GM04503 (cell line): ENCODE data around the gene SLC35E2B.
"Not testable (repeated sequence)": the region's sequence is repeated elsewhere in the genome, so short reads cannot be mapped to it uniquely, and the experiment has no call there.

Experiments
- DNase-seq: peaks from one replicate; pipeline ENCODE4 v3.0.0-alpha.2; 2012; ENCODE audit warnings: low read depth

SLC35E2B gene

DNA sequence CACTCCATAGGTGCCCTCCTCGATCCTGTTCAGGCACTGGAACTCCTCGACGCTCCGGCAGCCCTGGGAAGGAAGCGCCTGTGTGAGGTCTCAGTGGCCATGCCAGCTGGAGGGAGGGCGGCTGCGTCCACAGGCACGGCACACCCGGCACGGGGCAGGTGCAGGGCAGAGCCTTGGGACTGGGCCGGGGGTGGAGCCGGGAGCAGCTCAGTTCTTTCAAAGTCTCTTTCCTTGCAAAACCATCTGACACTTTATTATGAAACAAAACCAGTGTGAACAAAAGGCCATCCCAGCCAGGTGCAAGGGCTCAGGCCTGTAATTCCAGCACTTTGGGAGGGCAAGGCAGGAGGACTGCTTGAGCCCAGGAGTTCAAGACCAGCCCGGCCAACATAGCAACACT lies 54.1 kb downstream of the SLC35E2B start:
- not testable (repeated sequence) for DNase-seq

DNA sequence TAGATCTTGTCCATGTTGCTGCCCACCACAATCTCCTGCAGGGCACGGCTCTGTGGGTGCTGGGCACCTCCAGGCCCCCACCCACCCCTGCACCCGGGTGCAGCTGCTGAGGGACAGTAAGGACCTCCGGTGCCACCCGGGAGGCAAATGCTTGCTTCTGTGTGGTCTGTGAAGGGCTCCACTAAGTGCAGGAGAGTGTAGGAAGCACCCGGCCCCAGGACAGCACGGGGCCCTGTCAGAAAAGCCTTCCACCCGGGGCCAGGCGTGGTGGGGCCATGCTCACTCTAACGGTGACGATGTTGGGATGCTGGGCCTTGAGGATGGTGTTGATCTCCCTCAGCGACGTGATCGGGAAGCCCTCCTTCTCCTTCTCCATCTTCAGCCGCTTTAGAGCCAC lies 55.1 kb downstream of the SLC35E2B start:
- DNase-seq, result not testable (repeated sequence)

DNA sequence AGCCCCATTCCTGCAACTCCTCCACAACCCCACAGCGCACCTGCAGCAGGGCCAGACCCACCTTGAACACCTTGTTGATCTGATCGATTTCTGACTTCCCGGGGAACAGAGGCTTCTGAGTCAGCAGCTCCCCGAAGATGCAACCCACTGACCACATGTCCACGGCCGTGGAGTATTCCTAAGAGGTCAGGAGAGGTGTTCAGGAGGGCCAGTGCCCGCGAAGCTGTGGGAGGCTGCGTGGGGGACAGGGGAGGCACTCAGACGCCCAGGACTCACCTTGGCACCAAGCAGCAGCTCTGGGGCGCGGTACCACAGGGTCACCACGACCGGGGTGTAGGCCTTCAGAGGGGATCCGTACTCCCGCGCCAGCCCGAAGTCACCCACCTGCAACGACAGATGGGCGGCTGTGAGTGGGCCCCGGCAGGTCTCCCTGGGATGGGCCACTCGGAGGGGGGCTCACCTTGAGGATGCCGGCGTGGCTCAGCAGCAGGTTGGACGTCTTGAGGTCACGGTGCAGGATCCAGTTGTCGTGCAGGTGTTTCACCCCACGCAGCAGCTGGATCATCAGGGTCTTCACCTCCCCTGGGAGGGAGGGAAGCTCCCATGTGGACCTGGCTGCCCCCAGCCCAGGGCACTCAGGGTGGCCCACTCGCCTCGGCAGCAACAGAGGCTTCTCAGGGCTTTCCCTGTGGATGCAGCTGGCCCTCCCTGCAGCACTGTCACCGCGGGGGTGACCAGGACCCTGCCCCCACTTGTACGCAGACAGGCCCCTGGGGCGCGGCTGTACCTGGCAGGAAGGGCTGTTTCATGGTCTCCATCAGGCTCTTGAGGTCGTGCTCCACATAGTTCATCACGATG lies 55.7 kb downstream of the SLC35E2B start:
- not testable (repeated sequence) for DNase-seq

DNA sequence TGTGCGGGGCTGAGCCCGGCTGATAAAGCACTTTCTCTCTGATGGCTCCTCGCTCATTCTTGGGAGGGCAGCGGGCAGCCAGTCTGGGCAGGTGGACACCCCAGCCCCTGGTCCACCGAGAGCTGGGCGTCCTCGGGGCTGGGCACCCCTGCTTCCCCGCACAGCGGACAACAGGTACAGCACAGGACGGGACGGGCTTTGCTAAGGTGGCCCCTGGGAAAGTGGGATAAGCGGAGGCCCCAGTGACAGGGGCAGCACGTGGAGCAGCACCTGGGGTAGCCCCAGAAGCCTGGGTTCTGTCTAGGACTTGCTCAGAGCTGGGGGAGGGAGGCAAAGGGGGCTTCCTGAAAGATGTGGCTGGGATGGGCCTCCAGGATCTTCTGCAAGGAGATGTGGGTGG lies 58.0 kb downstream of the SLC35E2B start:
- not testable (repeated sequence) for DNase-seq

DNA sequence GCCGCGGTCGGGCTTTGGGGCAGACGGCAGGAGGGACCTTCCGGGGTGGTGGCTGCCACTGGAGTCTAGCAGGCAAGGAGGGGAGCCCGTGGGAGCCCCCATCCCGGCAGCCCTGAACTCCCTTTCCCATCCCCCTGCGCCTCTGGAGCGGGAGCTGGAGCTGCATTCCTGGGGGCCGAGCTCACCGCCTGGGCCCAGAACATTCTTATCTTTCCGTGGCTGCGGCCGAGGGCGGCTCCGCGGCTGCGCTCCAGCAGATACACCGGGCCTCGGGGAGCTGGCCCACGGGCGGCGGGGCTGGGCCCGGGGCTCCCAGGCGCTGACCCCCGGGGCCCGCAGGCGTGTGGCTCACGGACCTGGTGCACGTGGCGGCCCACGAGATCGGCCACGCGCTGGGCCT lies 59.2 kb downstream of the SLC35E2B start:
- DNase-seq, result not testable (repeated sequence)

DNA sequence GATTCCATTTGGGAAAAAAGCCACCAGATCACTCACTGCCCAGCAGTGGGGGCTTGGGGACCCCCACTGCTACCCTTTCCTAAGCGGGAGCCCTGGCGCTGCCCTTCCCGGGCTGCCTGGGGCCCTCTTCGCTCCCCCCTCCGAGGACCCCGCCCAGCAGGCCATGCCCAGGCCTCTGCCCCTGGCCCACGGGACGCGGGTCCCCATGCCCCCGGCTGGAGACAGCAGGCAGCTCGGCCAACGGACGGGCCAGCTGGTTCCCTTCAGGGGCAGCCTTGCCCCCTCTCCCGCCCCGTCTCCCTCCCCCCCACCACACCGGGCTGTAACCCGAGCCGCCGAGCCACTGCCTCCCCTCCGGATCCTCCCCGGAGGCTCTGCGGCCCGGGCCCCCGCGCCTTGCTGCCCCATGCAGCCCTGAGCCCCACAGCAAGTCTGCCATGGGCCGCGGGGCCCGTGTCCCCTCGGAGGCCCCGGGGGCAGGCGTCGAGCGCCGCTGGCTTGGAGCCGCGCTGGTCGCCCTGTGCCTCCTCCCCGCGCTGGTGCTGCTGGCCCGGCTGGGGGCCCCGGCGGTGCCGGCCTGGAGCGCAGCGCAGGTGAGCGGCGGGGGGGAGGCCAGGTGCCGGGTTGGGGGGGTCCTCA lies 60.7 kb downstream of the SLC35E2B start, which contains the start of gene MMP23B:
TSS of gene MMP23B (plus strand) at position 392 of the 639 bp plus-strand sequence. CDS start at position 438, 46 bp downstream.
- no peak for DNase-seq

DNA sequence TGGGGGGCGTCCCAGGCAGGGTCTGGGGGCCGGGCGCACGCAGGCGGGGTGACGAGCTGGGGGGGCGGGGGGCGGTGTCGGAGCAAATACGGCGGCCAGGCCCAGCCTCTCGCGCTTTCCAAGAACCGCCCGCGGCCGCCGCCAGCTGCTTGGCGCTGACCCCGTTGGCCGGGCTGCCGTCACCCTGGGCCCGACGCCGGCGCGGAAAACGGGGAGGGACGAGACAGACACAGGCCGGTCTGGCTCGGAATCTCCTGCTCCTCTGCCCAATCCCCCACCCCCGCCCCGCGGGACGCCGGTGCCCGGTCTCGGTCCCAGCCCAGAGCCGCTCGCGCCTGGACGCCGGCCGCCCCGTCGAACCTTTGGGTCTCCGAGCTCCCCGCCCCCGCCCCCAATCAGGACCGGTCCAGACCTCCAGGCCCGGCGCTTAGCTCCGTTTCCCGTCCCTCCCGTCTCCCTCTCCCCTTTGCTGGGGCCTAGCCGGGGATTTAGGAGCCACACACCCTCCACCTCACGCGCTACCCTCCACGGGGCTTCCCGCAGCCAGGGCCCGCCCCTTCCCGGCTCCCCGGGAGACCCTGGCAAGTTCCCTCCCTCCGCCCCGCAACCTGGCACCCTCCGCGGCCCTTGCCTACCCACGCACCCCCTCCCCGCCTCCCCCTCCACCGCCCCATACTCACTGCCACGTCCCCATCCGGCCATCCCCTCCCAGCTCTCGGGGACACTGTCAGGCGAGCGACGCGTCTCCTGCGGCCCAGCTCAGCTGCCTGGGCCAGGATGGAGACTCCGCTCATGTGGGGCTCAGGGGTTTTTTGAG lies 61.4 kb downstream of the SLC35E2B start:
- DNase-seq, result no peak

DNA sequence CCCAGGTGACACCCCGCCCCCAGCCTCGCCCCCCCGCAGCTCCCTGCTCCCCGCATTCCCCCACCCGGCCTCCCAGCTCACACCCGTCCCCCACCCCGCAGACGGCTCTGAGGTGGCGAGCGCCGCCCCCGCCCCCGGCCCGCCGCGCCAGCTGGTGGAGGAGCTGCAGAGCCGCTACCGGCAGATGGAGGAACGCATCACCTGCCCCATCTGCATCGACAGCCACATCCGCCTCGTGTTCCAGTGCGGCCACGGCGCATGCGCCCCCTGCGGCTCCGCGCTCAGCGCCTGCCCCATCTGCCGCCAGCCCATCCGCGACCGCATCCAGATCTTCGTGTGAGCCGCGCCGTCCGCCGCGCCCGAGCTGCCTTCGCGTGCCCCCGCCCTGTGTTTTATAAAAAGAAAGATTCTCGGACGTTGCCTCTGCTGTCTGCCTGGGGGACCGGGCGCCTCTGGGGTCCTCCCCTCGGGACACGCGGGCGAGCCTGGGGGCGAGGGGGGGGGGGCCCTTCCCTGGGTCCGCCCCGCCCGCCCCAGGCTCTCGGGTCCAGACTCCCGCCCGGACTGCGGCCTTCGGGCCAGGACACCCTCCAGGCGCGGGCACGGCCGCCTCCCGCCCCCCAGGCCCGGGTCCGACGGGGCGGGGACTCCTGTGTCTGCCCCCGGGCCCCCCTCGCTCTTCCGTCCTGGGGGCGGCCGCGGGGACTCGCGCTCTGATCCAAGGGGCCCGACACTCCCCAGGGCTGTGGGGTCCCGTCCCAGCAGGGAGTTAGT lies 62.2 kb downstream of the SLC35E2B start:
- DNase-seq, result no peak

DNA sequence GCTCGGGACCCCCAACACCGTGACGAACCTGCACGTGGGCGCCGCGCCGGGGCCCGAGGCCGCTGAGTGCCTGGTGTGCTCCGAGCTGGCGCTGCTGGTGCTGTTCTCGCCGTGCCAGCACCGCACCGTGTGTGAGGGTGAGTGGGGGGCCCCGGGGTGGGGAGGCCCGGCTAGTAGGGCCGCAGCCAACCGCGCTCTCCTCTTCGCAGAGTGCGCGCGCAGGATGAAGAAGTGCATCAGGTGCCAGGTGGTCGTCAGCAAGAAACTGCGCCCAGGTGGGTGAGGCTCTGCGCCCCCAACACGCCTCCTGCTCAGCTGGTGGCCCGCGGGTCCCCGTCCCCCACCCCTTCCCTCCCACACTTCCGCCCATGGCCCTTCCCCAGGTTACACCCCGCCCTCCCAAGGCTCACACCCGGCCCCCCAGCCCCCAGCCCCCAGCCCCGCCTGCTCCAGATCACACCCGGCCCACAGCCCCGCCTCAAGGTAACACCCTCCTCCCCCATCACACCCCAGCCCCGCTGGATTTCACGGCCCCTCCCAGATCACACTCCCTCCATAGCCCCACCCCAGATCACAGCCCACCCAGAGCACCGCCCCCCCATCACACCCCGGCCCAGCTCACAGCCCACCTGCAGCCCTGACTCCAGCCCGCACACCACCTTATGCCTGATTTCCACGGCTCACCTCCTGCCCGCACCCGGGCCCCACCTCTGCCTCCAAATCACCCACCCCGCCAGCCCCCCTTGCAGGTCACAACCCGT lies 63.0 kb downstream of the SLC35E2B start:
- DNase-seq, result no peak

DNA sequence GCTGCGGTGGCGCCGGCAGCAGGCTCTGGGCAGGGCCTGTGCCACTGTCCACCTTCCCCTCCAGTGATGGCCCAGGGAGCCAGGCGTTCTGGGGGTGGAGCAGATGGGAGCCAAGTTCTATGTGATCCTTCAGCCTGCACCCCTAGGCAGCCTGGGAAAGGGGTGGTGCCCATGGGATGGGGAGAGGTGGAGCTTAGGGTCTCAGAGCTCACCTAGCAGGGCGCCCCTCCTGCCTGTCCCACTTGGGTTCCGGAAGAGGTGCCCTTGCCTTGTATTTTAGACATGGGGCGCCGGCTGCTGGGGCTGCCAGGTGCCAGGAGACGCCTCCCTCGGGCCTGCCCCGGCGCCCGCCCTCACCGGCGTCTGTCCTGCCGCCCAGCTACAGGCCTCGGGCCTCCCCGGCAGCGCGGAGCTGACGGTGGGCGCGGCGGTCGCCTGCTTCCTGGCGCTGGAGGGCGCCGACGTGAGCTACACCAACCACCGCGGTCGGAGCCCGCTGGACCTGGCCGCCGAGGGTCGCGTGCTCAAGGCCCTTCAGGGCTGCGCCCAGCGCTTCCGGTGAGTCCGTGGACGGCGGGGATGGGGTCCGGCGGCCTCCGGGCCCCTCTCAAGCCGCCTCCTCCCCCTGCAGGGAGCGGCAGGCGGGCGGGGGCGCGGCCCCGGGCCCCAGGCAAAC lies 63.7 kb downstream of the SLC35E2B start:
- no peak for DNase-seq

DNA sequence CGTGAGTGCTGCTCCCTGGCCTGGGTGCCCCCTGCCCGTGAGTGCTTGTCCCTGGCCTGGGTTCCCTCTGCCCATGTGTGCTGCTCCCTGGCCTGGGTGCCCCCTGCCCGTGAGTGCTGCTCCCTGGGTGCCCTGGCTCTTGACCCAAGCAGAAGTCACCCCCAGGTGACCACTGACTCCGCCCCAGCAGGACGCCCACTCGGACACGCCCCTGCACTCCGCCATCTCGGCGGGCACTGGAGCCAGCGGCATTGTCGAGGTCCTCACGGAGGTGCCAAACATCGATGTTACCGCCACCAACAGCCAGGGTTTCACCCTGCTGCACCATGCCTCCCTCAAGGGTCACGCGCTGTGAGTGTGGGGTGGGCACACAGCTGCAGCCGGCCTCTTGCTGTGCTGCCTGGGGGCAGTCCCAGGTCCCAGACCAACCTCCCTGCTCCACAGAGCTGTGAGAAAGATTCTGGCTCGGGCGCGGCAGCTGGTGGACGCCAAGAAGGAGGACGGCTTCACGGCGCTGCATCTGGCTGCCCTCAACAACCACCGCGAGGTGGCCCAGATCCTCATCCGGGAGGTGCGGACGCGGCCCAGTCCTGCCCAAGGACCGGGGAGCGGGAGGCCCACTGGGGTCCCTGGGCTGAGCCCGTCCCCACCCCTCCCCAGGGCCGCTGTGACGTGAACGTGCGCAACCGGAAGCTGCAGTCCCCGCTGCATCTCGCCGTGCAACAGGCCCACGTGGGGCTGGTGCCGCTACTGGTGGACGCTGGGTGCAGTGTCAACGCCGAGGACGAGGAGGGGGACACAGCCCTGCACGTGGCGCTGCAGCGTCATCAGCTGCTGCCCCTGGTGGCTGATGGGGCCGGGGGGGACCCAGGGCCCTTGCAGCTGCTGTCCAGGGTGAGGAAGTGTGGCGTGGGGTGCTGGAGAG lies 64.5 kb downstream of the SLC35E2B start:
- DNase-seq, result no peak

DNA sequence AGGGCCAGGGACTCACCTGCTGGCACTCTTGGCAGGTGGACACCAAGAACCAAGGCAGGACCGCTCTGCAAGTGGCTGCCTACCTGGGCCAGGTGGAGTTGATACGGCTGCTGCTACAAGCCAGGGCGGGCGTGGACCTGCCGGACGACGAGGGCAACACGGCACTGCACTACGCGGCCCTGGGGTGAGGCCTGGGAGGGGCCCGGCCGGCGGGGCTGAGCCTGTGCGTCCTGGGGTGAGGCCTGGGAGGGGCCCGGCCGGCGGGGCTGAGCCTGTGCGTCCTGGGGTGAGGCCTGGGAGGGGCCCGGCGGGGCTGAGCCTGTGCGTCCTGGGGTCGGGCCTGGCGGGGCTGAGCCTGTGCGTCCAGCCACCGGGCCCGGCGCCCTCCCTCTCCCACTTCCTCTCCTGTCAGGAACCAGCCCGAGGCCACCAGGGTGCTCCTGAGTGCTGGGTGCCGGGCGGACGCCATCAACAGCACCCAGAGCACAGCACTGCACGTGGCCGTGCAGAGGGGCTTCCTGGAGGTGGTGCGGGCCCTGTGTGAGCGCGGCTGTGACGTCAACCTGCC lies 65.2 kb downstream of the SLC35E2B start:
- no peak for DNase-seq

DNA sequence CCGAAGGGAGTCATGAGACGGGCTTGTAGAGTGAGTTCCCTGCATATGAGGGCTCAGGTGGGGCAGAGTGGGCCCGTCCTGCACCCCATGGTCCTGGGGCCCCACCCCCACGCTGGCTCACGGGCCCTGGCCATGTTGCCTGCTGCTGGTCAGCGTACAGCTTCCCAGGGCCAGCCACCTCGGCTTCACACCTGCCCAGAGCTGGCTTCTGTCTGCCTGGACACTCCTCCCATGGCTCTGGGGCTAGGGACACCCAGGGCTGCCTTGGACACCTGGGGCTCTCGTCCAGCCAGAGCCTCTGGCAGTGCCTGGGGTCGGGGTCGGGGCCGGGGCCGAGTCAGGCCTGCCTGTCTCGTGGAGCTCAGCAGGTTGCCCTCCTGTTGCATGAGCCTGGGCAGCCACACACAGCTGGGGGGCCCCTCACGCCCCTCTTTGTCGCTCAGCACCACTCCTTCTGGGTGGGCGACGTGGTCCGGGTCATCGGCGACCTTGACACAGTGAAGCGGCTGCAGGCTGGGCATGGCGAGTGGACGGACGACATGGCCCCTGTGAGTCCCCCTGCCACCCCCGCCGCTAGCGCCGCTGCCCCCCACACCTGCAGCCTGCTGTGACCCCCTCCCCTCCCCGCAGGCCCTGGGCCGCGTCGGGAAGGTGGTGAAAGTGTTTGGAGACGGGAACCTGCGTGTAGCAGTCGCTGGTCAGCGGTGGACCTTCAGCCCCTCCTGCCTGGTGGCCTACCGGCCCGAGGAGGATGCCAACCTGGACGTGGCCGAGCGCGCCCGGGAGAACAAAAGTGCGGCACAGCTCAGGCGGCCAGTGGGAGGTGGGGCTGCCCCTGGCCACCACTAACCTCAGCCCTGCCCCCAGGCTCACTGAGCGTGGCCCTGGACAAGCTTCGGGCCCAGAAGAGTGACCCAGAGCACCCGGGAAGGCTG lies 66.1 kb downstream of the SLC35E2B start:
- no peak for DNase-seq

DNA sequence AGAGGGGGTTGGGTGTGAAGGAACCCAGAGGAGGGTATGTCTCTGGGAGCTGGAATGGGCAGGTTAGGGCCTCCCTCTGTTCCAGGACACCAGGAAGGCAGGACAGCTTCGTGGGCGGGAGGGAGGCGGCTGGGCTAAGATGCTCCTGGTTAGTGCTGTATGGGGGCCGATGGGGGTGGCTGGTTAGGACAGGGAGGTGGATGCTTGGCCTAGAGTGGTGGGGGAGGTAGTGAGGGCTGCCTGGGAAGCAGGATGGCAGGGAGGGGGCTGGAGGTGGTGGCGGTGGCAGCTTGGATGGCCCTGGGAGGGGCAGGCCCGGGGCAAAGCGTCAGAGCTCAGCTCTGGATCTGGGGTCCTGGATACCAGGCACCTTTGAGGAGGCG lies 66.8 kb downstream of the SLC35E2B start:
- DNase-seq, result no peak

DNA sequence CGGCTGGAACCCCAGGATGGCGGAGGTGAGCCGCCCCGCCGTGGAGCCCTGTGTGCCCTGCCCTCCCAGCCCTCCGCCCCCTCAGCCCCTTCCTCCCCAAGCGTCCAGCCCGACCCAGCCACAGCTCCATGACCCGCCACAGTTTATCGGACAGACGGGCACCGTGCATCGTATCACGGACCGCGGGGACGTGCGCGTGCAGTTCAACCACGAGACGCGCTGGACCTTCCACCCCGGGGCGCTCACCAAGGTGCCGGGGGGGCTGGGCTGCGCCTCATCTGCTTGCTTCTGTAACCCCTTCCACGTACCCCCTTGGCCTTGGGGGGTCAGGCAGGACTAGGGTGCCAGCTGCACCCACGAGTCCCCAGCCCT lies 67.2 kb downstream of the SLC35E2B start:
- no peak for DNase-seq

DNA sequence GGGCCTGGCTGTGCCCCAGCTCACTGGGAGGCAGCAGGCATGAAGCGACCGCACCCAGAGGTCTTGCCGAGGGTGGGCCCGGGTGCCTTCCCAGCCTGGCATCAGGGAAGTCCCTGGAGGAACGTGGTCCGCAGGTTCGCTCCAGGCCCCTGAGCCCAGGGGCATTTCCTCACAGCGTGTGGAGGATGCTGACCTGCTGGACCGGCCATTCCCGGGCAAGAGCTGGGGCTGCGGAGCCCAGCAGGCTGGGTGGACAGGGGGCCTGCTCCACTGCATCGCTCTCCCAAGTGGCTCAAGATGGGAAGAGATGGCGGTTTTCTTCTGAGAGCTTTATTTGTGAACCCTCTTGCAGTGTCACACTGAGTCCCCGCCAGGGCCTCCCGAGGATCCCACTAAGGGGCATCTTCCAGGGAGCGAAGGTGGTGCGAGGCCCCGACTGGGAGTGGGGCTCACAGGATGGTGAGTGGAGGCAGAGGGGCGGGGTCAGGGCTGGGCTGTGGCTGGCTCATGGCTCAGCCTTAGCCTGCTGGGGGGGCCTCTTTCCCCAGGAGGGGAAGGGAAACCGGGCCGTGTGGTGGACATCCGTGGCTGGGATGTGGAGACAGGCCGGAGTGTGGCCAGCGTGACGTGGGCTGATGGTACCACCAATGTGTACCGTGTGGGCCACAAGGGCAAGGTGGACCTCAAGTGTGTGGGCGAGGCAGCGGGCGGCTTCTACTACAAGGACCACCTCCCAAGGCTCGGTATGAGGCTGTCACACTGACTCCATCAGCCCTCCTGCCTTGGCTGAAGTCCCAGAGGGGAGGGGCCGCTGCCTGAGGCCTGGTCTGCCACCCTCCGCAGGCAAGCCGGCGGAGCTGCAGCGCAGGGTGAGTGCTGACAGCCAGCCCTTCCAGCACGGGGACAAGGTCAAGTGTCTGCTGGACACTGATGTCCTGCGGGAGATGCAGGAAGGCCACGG lies 67.9 kb downstream of the SLC35E2B start:
- no peak for DNase-seq
